PC-3 (cell line): ENCODE data around the gene SEMA4B. TPM values are rescaled to one million over a fixed set of nuclear protein-coding genes. Genes with fewer than 3 reads are reported as not detected.
"Not testable (repeated sequence)": the region's sequence is repeated elsewhere in the genome, so short reads cannot be mapped to it uniquely, and the experiment has no call there.

ENCODE experiments used
- ATAC-seq: fragments of 200-7000 bp; cut with Tn5 transposase; 2 replicates; pipeline ENCODE4 v1.9.1; 2020; ENCODE audit warnings: mild to moderate bottlenecking, moderate library complexity
- BruUV-seq: library from RNA; stranded (reverse); fragments of 400-500 nt; replicated peaks from 2 replicates; lab custom pipeline; 2021; lab: Mats Ljungman, UMichigan
- CTCF ChIA-PET: fragments of 300-600 bp; sonication (Branson Sonifier 250); formaldehyde crosslinking; loops from one replicate; lab custom pipeline; 2022; ENCODE audit warnings: antibody characterized with exemption; lab: Charles Lee
- POLR2A ChIA-PET: fragments of 300-600 bp; sonication (Branson Sonifier 250); formaldehyde crosslinking; loops from one replicate; lab custom pipeline; 2022; ENCODE audit warnings: antibody characterized with exemption; ENCODE audit not compliant: unreplicated experiment; lab: Charles Lee
- DNase-seq: peaks from one replicate; pipeline ENCODE4 v3.0.0-alpha.2; 2015
- H2AFZ ChIP-seq: fragments of 300-600 bp; sonication (generic); 2 replicates; pipeline ENCODE4 v1.6.0; 2016; ENCODE audit warnings: antibody characterized with exemption, low read length
- H3F3A ChIP-seq: fragments of 300-600 bp; sonication (generic); one replicate; pipeline ENCODE4 v1.6.0; 2017; ENCODE audit warnings: antibody characterized with exemption, low read length, control low read depth, mild to moderate bottlenecking; ENCODE audit not compliant: unreplicated experiment
- H3K27ac ChIP-seq: fragments of 300-600 bp; sonication (generic); 2 replicates; pipeline ENCODE4 v1.5.1; 2016; ENCODE audit warnings: mild to moderate bottlenecking, low read length
- H3K27me3 ChIP-seq: fragments of 300-600 bp; sonication (generic); 2 replicates; pipeline ENCODE4 v1.6.1; 2016; ENCODE audit warnings: low read length, mixed read lengths
- H3K36me3 ChIP-seq: fragments of 300-600 bp; sonication (generic); 2 replicates; pipeline ENCODE4 v1.6.1; 2016; ENCODE audit warnings: low read depth, mixed run types, low read length, mixed read lengths
- H3K4me1 ChIP-seq: fragments of 300-600 bp; sonication (generic); 2 replicates; pipeline ENCODE4 v1.5.1; 2016; ENCODE audit warnings: low read length; ENCODE audit not compliant: insufficient read depth
- H3K4me2 ChIP-seq: fragments of 300-600 bp; sonication (generic); 2 replicates; pipeline ENCODE4 v1.6.0; 2016; ENCODE audit warnings: low read length
- H3K4me3 ChIP-seq: fragments of 300-600 bp; sonication (generic); 2 replicates; pipeline ENCODE4 v1.5.1; 2016; ENCODE audit warnings: mild to moderate bottlenecking, low read length, mixed read lengths
- H3K79me2 ChIP-seq: fragments of 300-600 bp; sonication (generic); 2 replicates; pipeline ENCODE4 v1.6.1; 2017; ENCODE audit warnings: low read length, mixed read lengths
- H3K9ac ChIP-seq: fragments of 300-600 bp; sonication (generic); 2 replicates; pipeline ENCODE4 v1.6.0; 2016; ENCODE audit warnings: mild to moderate bottlenecking, low read length
- H3K9me2 ChIP-seq: fragments of 300-600 bp; sonication (generic); replicated peaks from 2 replicates; pipeline ENCODE4 v1.6.1; 2016; ENCODE audit warnings: mixed run types, low read length, mixed read lengths
- H3K9me3 ChIP-seq: fragments of 300-600 bp; sonication (generic); 2 replicates; pipeline ENCODE4 v1.6.1; 2016; ENCODE audit warnings: low read length, mixed read lengths
- H4K20me1 ChIP-seq: fragments of 300-600 bp; sonication (generic); 2 replicates; pipeline ENCODE4 v1.6.1; 2016; ENCODE audit warnings: low read length, mixed read lengths
- CTCF ChIP-seq: fragments of 300-600 bp; sonication (generic); conservative IDR thresholded peaks from 2 replicates; pipeline ENCODE4 v1.5.1; 2017; ENCODE audit warnings: antibody characterized with exemption, low read depth, mild to moderate bottlenecking, low read length
- EZH2 ChIP-seq: fragments of 300-600 bp; sonication (generic); IDR thresholded peaks from one replicate; pipeline ENCODE4 v1.6.1; 2017; ENCODE audit warnings: antibody characterized with exemption, mild to moderate bottlenecking, low read length; ENCODE audit not compliant: unreplicated experiment
- EZH2phosphoT487 ChIP-seq: fragments of 300-600 bp; sonication (generic); IDR thresholded peaks from 2 replicates; pipeline ENCODE4 v1.6.1; 2018; ENCODE audit warnings: mild to moderate bottlenecking, antibody characterized with exemption, low read length, borderline replicate concordance
- intact Hi-C: fragments of 100-400 bp; cut with micrococcal nuclease; formaldehyde crosslinking; loops from 2 replicates; pipeline ENCODE4 v1.9.0; 2023
- total RNA-seq: library from RNA; depleted of rRNA; stranded (reverse); fragments of >200 nt; gene quantifications from 2 replicates; pipeline ENCODE4 v1.2.3, GENCODE V29; 2014

The SEMA4B gene
- total RNA-seq, 1 experiment from 2014 or later = 114 TPM

GRCh38 chr15:90161950-90162361, 39.2 kb upstream of the SEMA4B start:
- TF ChIP-seq EZH2 (no peak), EZH2phosphoT487 (no peak)
- Histone ChIP-seq H3F3A (peaks cover 21% of the 10 kb centered on the region), H3K4me3 (no peak overlapping the region), H3K27ac (peak overlapping the region; percentile 99), H3K27me3 (no peaks in the 10 kb centered on the region), H3K79me2 (no peaks in the 10 kb centered on the region), H3K9me3 (no peaks in the 10 kb centered on the region), H2AFZ (no peak overlapping the region), H3K9ac (peak overlapping the region; percentile 94), H3K4me1 (peaks cover 71% of the 10 kb centered on the region), H3K4me2 (no peak overlapping the region), H3K36me3 (no peaks in the 10 kb centered on the region), H3K9me2 (no peaks in the 10 kb centered on the region), H4K20me1 (no peaks in the 10 kb centered on the region)
- ATAC-seq (no peak), DNase-seq (no peak)
- CTCF ChIA-PET = no interaction called here
- BruUV-seq = no TSS peak
- POLR2A ChIA-PET = no interaction called here
- intact Hi-C loops = loop anchor here (5.0 kb wide), 1 partner anchor 240 kb away; no protein-coding TSS in a partner anchor

GRCh38 chr15:90162956-90163355, 38.2 kb upstream of the SEMA4B start:
- TF ChIP-seq EZH2phosphoT487 (no peak), CTCF (no peak), EZH2 (no peak)
- Histone ChIP-seq H3K9ac (no peak overlapping the region; the same call in 1 of the 2 replicates), H3K36me3 (no peaks in the 10 kb centered on the region), H3K4me2 (no peak overlapping the region), H3K9me3 (no peaks in the 10 kb centered on the region), H4K20me1 (no peaks in the 10 kb centered on the region), H2AFZ (no peak overlapping the region), H3K9me2 (no peaks in the 10 kb centered on the region), H3K27me3 (no peaks in the 10 kb centered on the region), H3F3A (peaks cover 21% of the 10 kb centered on the region), H3K4me1 (peaks cover 77% of the 10 kb centered on the region), H3K79me2 (no peaks in the 10 kb centered on the region), H3K4me3 (no peak overlapping the region), H3K27ac (peak overlapping the region; percentile 99)
- DNase-seq (no peak), ATAC-seq (no peak)
- intact Hi-C loops = loop anchor here (5.0 kb wide), 1 partner anchor 239 kb away; no protein-coding TSS in a partner anchor
- ChIA-PET CTCF (no interaction called here), POLR2A (interaction anchor here (0.5 kb wide), 1 partner anchor 52 kb away, joined by 26 read pairs; no protein-coding TSS in a partner anchor)
- no TSS peak for BruUV-seq

- H3K36me3 ChIP-seq = not testable (repeated sequence)
Measured at GRCh38 chr15:90164239-90164638, 36.9 kb upstream of the SEMA4B start.

GRCh38 chr15:90165157-90165556, 36.0 kb upstream of the SEMA4B start:
- Histone ChIP-seq H4K20me1 (no peaks in the 10 kb centered on the region), H3F3A (peaks cover 21% of the 10 kb centered on the region), H3K4me2 (peak overlapping the region; percentile 47), H3K9me2 (no peaks in the 10 kb centered on the region), H3K36me3 (no peaks in the 10 kb centered on the region), H3K4me3 (no peak overlapping the region), H3K27ac (peak overlapping the region; percentile 100), H3K9ac (peak overlapping the region; percentile 90), H2AFZ (no peak overlapping the region), H3K79me2 (no peaks in the 10 kb centered on the region), H3K4me1 (peaks cover 59% of the 10 kb centered on the region), H3K27me3 (no peaks in the 10 kb centered on the region), H3K9me3 (no peaks in the 10 kb centered on the region)
- CTCF ChIA-PET = no interaction called here
- no peak for ATAC-seq
- TF ChIP-seq EZH2 (no peak), EZH2phosphoT487 (no peak), CTCF (no peak)
- intact Hi-C loops = no loop called here
- no peak for DNase-seq
- BruUV-seq = TSS peak; percentile 88
- POLR2A ChIA-PET = no interaction called here

More at GRCh38 chr15:90164239-90164638, 36.9 kb upstream of the SEMA4B start:
- Histone ChIP-seq H3K9ac (peak overlapping the region; percentile 90; the same call in 1 of the 2 replicates), H3K4me1 (peaks cover 68% of the 10 kb centered on the region), H3K27ac (peak overlapping the region; percentile 100), H3F3A (peaks cover 21% of the 10 kb centered on the region)
- H3K27me3 ChIP-seq, H3K79me2 ChIP-seq, H3K4me3 ChIP-seq, POLR2A ChIA-PET, H3K9me2 ChIP-seq, CTCF ChIA-PET, H3K4me2 ChIP-seq, BruUV-seq, H4K20me1 ChIP-seq, H3K9me3 ChIP-seq, H2AFZ ChIP-seq, ATAC-seq, DNase-seq: not testable (repeated sequence)
- intact Hi-C loops = loop anchor here (5.0 kb wide), 1 partner anchor 238 kb away; no protein-coding TSS in a partner anchor
